HG03097 (cell line): Measurements from ENCODE around the gene CLUH.
"Not testable (repeated sequence)": the region's sequence is repeated elsewhere in the genome, so short reads cannot be mapped to it uniquely, and the experiment has no call there.

Experiments
- ATAC-seq: cut with Tn5 transposase; IDR thresholded peaks from one replicate; pipeline ENCODE4 v1.9.1; 2021; ENCODE audit not compliant: unreplicated experiment, low FRiP score

CLUH gene

GRCh38 chr17:2690165-2691068 is 21.1 kb downstream of the CLUH start:
- ATAC-seq = no peak

GRCh38 chr17:2689411-2690164 is 22.0 kb downstream of the CLUH start:
- ATAC-seq = no peak

- ATAC-seq = no peak
These were observed 22.9 kb downstream of the CLUH start for GRCh38 chr17:2688351-2689342.

GRCh38 chr17:2687074-2687418 is 24.5 kb downstream of the CLUH start:
- ATAC-seq = no peak

GRCh38 chr17:2685696-2686095 is 25.9 kb downstream of the CLUH start:
- ATAC-seq = no peak

GRCh38 chr17:2684549-2684948 is 27.0 kb downstream of the CLUH start:
- ATAC-seq = no peak

- ATAC-seq = no peak
These were observed 27.7 kb downstream of the CLUH start for GRCh38 chr17:2683912-2684311.

GRCh38 chr17:2682176-2682938 is 29.2 kb downstream of the CLUH start:
- ATAC-seq = no peak

- ATAC-seq = no peak
These were observed 29.9 kb downstream of the CLUH start for GRCh38 chr17:2681650-2682049.

- ATAC-seq = no peak
These were observed 30.6 kb downstream of the CLUH start for GRCh38 chr17:2680961-2681360.

GRCh38 chr17:2679247-2679646 is 32.3 kb downstream of the CLUH start:
- ATAC-seq = not testable (repeated sequence)

- ATAC-seq = no peak
These were observed 39.5 kb downstream of the CLUH start for GRCh38 chr17:2672026-2672425.

- not testable (repeated sequence) for ATAC-seq
These were observed 51.2 kb downstream of the CLUH start for GRCh38 chr17:2660410-2660809.

- not testable (repeated sequence) for ATAC-seq
These were observed 52.2 kb downstream of the CLUH start for GRCh38 chr17:2659337-2659736.

GRCh38 chr17:2656283-2656682 is 55.3 kb downstream of the CLUH start:
- no peak for ATAC-seq

- ATAC-seq = no peak
These were observed 56.0 kb downstream of the CLUH start for GRCh38 chr17:2655546-2655945.

- not testable (repeated sequence) for ATAC-seq
These were observed 58.7 kb downstream of the CLUH start for GRCh38 chr17:2652911-2653310.

GRCh38 chr17:2649191-2649590 is 62.4 kb downstream of the CLUH start:
- no peak for ATAC-seq

GRCh38 chr17:2647957-2648356 is 63.6 kb downstream of the CLUH start:
- no peak for ATAC-seq

GRCh38 chr17:2644971-2645370 is 66.6 kb downstream of the CLUH start:
- ATAC-seq = no peak
